NCI-H2107 treated with DMSO at 0.1 percent for 48 hours (cell line): ENCODE data around the gene TRAPPC2.
"Not testable (repeated sequence)": the region's sequence is repeated elsewhere in the genome, so short reads cannot be mapped to it uniquely, and the experiment has no call there.

Experiments
- DNase-seq: peaks from one replicate; lab custom pipeline; 2025; ENCODE audit not compliant: unreplicated experiment; lab: John Stamatoyannopoulos, UW

TRAPPC2 gene

DNA sequence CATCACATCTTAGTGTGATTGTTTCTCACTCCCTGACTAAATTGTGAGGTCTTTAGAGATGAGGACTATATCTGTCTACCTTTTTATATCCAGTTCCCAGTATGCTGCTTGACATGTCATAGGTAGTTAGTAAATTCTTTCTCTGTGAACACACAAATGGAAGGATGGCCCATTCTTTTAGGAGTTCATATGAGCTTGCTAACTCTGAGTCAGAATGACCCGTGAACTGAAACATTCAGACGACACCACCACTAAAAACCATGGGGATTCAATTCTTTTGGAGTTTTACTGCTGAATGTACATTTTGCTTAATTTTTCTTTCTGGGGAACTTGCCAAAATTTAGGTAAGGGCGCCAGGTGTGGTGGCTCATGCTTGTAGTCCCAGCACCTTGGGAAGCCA lies 14.1 kb upstream of the TRAPPC2 start:
- DNase-seq = no peak

DNA sequence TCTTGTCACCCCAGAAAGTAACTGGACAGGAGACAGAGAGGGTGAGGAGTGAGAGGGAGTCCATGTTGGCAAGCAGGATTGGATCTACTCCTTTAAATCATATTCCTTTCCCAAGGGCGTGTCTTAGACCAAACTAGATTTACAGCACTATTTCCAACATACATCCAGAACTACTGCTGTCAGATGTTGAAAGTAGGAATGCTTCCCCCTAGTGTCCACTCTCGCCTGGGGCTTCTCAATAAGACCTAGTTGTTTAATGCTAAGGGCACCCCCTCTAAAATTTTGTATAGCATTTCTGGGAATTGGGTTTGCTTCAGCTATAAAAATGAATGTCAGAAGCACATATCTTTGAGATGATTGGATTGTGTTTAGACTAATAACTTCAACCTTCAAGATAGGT lies 13.4 kb upstream of the TRAPPC2 start:
- DNase-seq = peak; percentile 34

DNA sequence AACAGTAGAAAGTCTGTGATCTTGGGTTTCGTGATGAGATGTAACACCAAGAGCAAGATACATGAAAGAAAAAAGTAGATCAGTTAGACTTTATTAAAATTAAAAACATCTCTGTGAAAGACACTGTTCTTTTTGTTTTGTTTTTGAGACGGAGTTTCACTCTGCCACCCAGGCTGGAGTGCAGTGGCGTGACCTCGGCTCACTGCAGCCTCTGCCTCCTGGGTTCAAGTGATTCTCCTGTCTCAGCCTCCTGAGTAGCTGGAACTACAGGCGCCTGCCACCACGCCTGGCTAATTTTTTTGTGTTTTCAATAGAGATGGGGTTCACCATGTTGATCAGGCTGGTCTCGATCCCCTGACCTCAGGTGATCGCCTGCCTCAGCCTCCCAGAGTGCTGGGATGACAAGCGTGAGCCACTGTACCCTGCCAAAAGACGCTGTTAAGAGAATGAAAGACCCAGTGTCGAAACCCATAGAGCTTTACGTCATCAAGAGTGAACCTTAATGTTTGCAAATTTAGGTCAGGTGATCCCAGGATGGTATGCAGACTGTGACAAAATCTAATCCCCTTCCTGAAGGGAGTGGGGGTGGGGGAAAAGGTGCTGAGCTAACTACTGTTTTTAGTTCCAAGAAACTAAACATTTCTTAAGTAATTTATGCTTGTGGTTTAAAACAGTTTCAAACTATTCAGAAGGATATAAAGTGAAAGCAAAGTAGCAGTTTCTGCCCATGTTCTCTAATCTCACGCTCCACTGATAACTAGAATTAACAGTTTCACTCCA lies 8.2 kb upstream of the TRAPPC2 start:
- no peak for DNase-seq

DNA sequence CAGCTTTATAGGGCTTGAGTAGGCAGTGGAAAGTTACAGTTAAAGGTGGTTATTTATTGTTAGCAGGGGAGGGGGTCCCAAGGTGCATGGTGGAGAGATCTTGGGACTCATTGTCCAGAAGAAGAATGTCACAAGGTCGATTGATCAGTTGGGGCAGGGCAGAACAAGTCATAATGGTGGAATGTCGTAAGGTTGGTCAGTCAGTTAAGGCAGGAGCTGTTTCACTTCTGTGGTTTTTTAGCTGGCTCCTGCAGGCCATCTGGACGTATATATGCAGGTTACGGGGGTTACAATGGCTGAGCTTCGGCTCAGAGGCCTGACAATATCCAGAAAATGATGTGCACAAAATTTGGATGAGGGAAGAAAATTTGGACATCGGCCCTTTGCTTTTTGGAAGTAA lies 7.3 kb upstream of the TRAPPC2 start:
- DNase-seq = no peak

DNA sequence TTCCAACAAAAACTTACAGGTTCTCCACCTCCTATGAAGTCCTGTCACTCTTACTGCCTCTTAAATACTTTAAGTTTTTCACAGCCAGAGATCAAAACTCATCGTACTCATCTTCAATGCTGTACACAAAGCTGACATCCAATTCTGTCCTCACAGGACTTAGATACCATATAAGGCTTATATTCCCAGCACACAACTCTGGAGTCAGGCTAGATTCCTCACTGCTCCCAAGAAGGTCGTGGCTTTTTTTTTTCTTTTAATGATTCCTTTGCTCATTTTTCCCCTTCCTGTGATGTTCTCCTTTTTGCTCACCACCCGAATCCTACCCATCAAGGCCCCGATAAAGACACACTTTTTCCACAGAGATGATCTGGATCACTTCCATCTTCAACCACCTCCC lies 914 bp downstream of the TRAPPC2 start:
- DNase-seq = no peak

DNA sequence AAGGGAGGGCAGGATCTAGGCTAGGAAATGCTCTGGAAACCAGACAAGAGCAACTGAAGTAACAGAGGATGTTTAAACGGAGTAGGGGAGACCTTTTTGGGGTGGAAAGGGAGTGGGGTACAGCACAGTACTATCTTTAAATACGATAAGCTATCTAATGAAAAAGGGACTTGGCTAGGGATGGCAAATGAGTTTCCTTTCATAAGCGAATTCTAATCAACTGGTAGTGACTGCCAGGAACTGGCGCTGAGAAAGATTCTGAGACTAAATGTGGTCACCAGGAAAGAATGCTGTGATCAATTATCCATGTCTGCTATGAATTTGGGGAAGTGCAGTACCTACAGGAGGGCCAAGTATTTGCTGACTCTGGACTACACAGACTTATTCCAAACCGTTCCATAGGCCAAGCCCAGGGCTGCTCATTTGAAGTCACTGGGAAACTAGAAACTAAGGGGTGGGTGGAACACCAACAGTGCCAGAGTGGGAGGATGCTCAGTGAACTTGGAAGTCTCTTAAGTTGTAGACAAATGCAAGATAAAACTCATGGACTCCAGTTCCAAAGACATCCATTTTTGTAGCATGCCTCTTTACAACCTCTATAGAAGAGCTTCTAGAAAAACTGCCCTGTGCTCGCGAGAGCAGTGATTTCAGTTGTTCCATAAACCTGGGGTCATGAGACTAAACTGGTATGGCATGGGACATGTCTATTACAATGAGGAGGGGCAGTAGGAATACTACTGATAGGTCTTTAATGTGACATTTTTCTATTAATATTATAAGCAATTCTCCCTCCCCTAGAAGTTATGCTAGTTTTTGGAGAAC lies 2.0 kb downstream of the TRAPPC2 start:
- DNase-seq = no peak

DNA sequence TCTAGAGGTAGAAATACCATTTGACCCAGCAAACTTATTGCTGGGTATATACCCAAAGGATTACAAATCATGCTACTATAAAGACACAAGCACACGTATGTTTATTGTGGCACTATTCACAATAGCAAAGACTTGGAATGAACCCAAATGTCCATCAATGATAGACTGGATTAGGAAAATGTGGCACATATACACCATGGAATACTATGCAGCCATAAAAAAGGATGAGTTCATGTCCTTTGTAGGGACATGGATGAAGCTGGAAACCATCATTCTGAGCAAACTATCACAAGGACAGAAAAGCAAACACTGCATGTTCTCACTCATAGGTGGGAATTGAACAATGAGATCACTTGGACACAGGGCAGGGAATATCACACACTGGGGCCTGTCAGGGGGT lies 3.9 kb downstream of the TRAPPC2 start:
- not testable (repeated sequence) for DNase-seq

DNA sequence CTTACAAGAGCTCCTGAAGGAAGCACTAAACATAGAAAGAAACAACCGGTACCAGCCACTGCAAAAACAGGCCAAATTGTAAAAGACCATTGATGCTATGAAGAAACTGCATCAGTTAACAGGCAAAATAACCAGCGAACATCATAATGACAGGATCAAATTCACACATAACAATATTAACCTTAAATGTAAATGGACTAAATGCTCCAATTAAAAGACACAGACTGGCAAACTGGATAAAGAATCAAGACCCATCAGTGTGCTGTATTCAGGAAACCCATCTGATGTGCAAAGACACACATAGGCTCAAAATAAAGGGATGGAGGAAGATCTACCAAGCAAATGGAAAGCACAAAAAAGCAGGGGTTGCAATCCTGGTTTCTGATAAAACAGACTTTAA lies 7.8 kb downstream of the TRAPPC2 start:
- not testable (repeated sequence) for DNase-seq

DNA sequence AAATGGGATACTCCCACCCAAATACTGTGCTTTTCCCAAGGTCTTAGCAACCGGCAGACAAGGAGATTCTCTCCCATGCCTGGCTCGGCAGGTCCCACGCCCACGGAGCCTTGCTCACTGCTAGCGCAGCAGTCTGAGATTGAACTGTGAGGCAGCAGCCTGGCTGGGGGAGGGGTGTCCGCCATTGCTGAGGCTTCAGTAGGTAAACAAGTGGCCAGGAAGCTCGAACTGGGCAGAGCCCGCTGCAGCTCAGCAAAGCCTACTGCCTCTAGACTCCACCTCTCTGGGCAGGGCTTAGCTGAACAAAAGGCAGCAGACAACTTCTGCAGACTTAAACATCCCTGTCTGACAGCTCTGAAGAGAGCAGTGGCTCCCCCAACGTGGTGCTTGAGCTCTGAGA lies 9.5 kb downstream of the TRAPPC2 start:
- DNase-seq = not testable (repeated sequence)

DNA sequence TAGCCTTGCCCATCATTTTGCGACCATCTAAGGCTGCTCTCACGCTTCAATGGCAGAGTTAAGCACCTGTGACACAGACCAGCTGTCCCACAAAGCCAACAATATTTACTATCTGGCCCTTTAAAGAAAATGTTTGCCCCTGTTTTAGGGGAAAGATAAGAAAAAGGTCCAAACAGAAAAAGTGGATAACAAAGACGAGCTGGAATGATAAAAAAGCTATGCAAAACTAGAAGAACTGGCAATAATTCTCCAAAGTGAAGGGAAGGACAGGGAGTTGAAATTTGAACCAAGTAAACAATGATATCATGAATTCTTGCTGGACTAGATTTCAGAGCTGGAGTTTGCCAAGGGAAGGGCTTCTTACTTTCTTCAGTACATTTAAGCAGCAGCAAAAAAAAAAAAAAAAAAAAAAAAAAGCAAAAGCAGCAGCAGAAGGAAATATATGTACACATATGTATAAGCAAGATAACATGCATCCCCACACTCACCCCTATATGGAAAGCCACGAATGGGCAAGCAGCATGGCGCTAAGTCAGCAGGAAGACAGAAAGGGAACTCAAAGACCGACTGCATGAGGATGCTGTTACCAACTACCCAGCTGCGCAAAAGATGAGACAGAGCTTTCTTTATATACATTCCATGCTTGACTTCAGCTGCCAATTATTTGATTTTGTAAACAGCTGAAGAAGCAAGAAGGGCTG lies 12.5 kb downstream of the TRAPPC2 start:
- DNase-seq = peak; percentile 72

DNA sequence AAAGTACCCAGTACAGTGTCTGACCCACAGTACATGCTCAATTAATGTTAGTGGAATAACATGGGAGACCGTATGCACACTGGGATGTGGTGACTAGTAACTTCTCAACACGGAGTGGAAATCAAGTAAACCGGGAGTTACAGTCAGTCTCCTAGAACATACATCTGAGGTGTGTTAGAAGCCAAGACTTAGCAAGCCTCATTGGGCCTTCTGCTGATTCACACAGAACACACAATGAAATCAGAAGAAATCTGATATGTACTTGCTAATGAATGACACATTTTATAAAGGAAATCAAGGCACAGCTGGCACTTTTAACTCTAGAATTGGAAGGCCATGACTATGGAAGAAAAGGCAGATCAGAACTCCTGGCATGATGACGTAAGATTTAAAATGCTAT lies 13.0 kb downstream of the TRAPPC2 start:
- peak; percentile 39 for DNase-seq

DNA sequence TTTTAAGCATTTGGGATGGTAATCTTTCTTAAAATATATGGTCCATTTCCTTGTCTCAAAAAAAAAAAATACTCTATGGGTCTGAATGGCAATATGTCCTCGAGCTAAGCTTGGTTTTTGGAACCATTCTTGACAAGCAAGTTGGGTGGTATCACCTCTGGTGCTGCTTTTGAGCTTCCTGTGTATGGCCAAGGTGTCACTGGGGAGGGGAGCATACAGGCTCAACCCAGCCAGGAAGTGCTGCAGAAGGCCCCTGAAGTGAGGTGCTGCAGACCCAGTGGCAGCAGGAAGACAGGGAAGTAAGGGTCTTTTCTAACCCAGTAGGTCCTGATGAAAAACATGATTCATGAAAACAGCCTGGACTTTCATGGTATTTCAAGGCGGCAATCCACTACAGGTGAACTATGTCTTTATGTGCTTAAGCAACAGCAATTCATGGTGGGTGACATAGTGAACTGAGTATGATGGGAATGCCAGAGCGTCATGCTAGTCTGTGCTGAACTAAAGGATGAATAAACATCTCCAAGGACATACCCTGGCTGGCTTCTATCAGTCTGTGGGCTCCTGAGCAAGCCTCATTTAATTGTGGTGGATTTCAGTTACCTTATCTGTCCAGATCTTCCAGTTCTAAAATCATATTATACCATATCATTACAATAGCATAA lies 15.1 kb downstream of the TRAPPC2 start:
- DNase-seq = no peak

DNA sequence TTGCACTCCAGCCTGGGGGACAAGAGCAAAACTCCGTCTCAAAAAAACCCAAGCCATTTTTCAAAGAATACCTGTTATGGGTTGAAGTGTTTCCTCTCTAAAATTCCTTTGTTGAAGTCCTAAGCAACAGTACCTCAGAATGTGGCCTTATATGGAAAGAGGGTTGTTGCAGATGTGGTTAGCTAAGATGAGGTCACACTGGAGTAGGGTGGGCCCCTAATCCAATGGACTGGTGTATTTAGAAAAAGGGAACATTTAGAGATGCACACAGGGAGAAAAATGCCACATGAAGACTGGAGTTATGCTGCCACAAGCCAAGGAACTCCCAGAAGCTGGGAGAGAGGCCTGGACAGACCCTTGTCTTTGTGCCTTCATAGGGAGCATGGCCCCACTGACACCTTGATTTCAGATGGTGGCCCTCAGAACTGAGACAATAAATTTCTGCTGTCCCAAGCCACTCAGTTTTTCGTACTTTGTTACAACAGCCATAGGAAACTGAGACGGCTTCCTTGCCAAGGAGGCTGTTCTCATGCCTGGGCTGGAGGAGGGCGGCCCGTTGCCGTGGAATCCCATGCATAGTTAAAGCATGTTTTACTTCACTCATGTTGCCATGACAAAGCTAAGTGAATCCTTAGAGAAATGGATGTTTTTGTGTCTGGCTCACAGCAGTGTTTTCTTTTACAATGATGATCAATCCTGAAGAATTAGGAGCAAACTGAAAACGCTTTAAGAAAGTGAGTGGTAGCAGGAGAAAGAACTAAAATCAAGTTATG lies 16.5 kb downstream of the TRAPPC2 start:
- DNase-seq = no peak

DNA sequence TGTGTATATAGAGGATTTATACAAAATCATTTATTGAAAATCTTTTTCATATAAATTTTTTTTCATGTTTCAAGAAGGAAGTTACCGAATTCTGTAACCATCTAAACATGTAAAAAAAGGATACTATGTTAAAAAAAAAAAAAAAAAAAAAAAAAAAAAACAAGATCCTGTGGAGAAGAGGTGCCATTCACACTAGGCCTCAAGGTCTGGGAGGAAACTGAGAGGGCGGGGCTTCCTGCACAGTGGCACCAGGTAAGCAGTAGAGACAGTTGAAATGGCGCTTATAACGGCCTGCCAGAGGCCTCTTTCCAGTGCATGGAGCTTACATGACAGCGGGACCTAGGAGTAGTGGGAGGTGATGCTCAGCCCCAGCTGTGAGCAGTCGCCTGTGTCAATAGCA lies 17.5 kb downstream of the TRAPPC2 start:
- DNase-seq = no peak

DNA sequence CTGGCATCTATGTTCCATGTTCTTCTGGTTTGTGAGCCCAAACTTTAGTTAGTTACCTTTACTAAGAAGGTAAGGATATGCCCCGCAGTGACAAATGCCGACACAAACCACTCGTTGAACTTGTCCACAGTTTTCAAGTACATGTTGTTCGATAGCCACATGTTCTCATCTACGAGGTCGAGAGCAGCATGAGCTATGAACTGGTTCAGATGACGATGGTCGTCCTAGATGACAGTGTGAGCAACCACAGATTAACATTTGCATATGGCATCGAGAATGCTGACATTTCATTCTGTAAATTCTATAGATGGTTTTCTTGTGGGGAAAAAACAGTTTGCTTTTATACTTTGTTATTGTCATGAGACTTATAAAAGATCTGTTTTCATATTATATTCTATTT lies 18.0 kb downstream of the TRAPPC2 start:
- no peak for DNase-seq

DNA sequence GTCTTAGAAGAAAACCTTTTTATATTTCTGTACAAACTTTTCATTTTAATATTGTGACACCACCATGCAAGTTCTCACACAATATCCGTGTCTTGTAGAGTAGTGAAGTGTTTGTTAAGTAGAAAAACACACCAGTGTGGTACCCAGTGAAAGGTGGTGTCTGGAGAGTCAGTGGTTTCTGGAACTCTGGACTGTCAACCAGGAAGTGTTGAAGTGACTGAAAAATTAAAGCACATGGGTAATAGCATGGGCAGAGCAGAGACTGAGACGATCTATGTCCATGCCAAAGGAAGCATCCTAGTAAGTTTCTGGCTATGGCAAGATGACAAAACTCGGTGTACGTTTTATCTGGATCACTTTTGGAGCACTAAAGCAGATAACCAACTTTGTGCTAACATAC lies 23.3 kb downstream of the TRAPPC2 start:
- DNase-seq = no peak

DNA sequence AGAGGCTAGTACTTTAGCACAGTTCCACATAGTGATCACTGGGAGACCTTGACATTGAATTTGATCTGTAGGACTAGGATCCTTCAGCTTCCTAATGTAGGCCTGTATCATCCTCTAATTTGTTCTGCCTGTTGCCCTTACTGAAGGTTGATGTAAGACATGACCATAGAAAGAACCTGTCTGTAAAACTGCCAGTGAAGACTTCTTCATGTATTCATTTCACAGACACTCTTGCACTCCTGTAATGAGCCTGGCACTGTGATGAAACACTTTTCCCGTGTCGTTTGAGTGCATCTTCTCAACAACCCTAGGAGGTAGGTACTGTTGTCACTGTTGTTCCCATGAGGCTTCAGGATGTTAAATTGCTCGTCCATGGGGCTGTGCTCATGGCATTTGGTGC lies 30.8 kb downstream of the TRAPPC2 start:
- DNase-seq = no peak

DNA sequence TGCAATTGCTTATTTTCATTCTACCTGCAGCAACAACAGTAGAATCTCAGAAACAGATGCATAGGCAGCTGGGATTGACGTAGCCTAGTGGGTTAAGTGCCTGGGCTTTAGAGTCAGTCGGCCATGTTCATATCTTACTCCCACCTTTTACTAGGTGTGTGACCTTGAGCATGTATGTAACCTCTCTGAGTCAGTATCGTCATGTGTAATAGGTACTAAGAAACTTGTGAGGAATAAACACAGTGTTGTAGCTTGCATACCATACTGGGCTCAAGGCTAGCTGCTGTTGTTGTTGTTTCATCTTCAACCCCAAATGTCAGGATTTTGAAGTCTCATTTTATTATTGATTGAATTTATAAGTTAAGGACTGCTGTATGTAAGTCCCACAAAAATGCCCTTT lies 31.3 kb downstream of the TRAPPC2 start:
- DNase-seq = no peak

DNA sequence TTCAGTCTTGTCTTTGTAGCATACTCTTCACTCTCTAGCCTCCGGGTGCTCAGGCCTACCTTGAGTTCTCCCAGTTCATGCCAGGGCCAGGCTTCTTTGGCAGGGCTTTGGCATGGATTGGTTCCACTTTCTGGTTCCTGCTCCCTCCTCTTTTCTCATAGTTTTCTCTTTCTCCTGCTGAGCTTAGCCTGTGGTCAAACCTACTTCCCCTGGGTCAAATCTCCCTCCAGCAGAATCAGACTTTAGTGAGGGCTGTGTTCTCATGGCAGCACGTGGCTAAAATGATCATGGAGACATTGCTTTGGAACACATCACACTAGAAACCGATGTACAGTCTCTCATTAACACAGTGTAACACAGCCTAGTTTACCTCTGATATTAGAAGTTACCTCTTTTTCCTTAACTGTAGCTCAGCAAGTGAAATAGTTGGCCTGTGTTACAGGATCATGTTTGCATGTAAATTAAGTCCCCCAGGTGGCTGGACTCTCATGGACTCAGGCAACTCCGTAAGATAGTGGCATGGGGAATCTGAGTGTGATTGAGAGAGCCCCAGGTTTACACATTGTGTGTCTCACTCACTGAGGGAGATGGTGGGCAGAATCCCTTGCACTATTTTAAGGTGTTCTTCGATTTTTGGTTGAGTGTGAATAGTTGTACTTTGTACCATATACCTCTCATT lies 32.2 kb downstream of the TRAPPC2 start:
- DNase-seq = no peak

DNA sequence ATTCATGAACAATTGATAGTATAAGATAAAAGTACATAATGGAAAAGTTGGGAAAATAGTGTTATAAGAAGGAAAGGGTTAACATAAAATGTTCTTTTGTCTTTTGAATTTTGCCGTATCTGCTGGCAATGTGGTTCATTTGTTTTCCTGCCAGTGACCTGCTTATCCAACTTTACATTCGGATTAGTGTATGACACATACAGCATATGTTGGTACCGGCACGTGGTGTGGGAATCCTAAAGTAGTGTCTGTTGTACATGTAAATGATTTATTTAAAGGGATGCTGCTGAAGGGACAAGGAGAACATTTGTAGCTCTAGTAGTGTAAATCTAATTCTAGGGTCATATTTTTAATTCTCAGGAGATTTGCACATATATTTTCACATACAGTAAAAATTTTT lies 34.0 kb downstream of the TRAPPC2 start:
- DNase-seq = no peak
